A549 (cell line): Measurements from ENCODE around the gene ELL.

Experiments used
- CHD4 ChIP-seq: fragments of 200-600 bp; sonication (generic); IDR thresholded peaks from 2 replicates; pipeline ENCODE4 v1.6.1; 2016; ENCODE audit warnings: antibody characterized with exemption, mild to moderate bottlenecking, borderline replicate concordance
- HDAC2 ChIP-seq: fragments of 200-600 bp; sonication (generic); IDR thresholded peaks from 2 replicates; pipeline ENCODE4 v1.6.1; 2016
- MAZ ChIP-seq: fragments of 150-350 bp; IDR thresholded peaks from 2 replicates; pipeline ENCODE4 v1.6.1; 2014; ENCODE audit warnings: antibody characterized with exemption, low read depth, low read length, borderline replicate concordance
- POLR2A ChIP-seq: IDR thresholded peaks from 2 replicates; pipeline ENCODE4 v1.6.1; 2012; ENCODE audit warnings: mild to moderate bottlenecking, low read length
- RARB ChIP-seq: fragments of 250-450 bp; sonication (Bioruptor Pico); IDR thresholded peaks from 2 replicates; pipeline ENCODE4 v1.8.0; 2021; ENCODE audit warnings: mild to moderate bottlenecking, moderate library complexity
- TF ChIP-seq, protein P1 (sequence below): fragments of >200 bp; sonication (Bioruptor Twin); formaldehyde crosslinking; IDR thresholded peaks from 3 replicates; pipeline ENCODE4 v1.5.1; 2016

DNA sequence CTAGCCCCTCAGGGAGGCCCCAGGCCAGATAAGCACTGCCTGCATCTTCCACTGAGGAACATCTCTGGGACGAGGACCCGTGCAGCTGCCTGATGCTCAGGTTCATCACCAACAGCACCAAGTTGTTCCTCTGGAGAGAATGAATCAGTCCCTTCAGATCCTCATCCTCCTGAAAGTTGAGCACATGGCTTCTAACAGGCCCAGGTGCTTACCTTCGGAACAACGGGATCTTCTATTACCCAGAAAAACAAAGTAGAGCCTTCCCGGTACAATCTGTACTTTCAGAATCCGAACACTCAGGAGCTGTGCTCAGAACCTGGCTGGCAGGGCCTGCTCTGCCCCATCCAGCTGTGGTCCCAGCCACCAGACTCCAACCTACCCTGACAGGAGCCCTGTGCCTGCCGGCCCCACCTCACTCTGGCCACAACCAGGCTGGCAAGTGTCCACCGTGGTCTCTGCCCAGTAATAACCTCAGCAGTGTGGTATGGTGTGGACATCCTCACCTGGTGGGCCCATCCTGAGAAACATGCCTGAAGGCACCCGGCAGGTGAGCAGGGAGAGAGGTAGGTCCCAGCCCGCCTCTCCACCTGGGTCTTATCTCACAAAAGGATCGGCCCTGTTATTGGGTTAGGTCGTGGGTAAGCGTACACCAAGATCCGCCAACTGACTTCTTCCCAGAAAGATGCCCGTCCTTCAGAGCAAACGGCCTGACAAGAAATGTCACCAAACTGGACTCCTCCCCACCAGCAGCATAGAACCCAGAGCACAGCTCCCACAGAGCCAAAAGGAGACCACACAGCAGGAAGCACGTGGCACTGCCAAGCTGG lies 34.1 kb downstream of the ELL start:
- TF ChIP-seq, protein P1, sequence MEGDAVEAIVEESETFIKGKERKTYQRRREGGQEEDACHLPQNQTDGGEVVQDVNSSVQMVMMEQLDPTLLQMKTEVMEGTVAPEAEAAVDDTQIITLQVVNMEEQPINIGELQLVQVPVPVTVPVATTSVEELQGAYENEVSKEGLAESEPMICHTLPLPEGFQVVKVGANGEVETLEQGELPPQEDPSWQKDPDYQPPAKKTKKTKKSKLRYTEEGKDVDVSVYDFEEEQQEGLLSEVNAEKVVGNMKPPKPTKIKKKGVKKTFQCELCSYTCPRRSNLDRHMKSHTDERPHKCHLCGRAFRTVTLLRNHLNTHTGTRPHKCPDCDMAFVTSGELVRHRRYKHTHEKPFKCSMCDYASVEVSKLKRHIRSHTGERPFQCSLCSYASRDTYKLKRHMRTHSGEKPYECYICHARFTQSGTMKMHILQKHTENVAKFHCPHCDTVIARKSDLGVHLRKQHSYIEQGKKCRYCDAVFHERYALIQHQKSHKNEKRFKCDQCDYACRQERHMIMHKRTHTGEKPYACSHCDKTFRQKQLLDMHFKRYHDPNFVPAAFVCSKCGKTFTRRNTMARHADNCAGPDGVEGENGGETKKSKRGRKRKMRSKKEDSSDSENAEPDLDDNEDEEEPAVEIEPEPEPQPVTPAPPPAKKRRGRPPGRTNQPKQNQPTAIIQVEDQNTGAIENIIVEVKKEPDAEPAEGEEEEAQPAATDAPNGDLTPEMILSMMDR = no peak
- TF ChIP-seq RARB (CRISPR knock-in tag) (no peak), POLR2A (no peak), CHD4 (no peak), MAZ (no peak), HDAC2 (no peak)
